WTC11 (cell line): Measurements from ENCODE around the gene PDE6D. TPM values are rescaled to one million over a fixed set of nuclear protein-coding genes. Genes with fewer than 3 reads are reported as not detected.

ENCODE experiments used
- ATF1 ChIP-seq: sonication (generic); formaldehyde crosslinking; IDR thresholded peaks from 2 replicates; pipeline ENCODE4 v1.8.1; 2023; ENCODE audit warnings: mild to moderate bottlenecking, moderate library complexity, missing genetic modification reagents
- CBFB ChIP-seq: sonication (generic); formaldehyde crosslinking; IDR thresholded peaks from 2 replicates; pipeline ENCODE4 v1.8.1; 2022; ENCODE audit warnings: mild to moderate bottlenecking, low read depth, missing genetic modification reagents
- E2F5 ChIP-seq: sonication (generic); formaldehyde crosslinking; IDR thresholded peaks from 2 replicates; pipeline ENCODE4 v1.8.1; 2022; ENCODE audit warnings: mild to moderate bottlenecking, moderate library complexity, missing genetic modification reagents
- EMX1 ChIP-seq: fragments of 250-450 bp; sonication (Bioruptor Pico); IDR thresholded peaks from 2 replicates; pipeline ENCODE4 v1.8.0; 2021; ENCODE audit warnings: mild to moderate bottlenecking
- FOXP1 ChIP-seq: sonication (generic); formaldehyde crosslinking; IDR thresholded peaks from 2 replicates; pipeline ENCODE4 v1.8.0; 2022; ENCODE audit warnings: missing genetic modification reagents, mild to moderate bottlenecking, moderate library complexity, borderline replicate concordance
- GRHL2 ChIP-seq: fragments of 250-450 bp; sonication (Bioruptor Pico); IDR thresholded peaks from 2 replicates; pipeline ENCODE4 v1.8.0; 2022; ENCODE audit warnings: mild to moderate bottlenecking, moderate library complexity; ENCODE audit not compliant: insufficient replicate concordance, severe bottlenecking
- HMGA2 ChIP-seq: fragments of 250-450 bp; sonication (Bioruptor Pico); IDR thresholded peaks from 2 replicates; pipeline ENCODE4 v1.4.0; 2021; ENCODE audit warnings: mild to moderate bottlenecking, moderate library complexity
- JAZF1 ChIP-seq: fragments of 250-450 bp; sonication (Bioruptor Pico); IDR thresholded peaks from 2 replicates; pipeline ENCODE4 v1.9.0; 2021; ENCODE audit warnings: moderate library complexity, mild to moderate bottlenecking, inconsistent platforms
- JUN ChIP-seq: sonication (generic); formaldehyde crosslinking; IDR thresholded peaks from 2 replicates; pipeline ENCODE4 v1.8.0; 2023; ENCODE audit warnings: mild to moderate bottlenecking, missing genetic modification reagents
- NFATC4 ChIP-seq: fragments of 250-450 bp; sonication (Bioruptor Pico); IDR thresholded peaks from 2 replicates; pipeline ENCODE4 v1.9.0; 2021; ENCODE audit warnings: mild to moderate bottlenecking
- NR3C1 ChIP-seq: sonication (generic); formaldehyde crosslinking; conservative IDR thresholded peaks from 2 replicates; pipeline ENCODE4 v1.8.1; 2023; ENCODE audit warnings: low read depth, mild to moderate bottlenecking, missing genetic modification reagents
- PRDM15 ChIP-seq: sonication (generic); formaldehyde crosslinking; IDR thresholded peaks from 2 replicates; pipeline ENCODE4 v1.8.0; 2022; ENCODE audit warnings: missing genetic modification reagents
- PRRX2 ChIP-seq: fragments of 250-450 bp; sonication (Bioruptor Pico); IDR thresholded peaks from 2 replicates; pipeline ENCODE4 v1.8.0; 2021; ENCODE audit warnings: mild to moderate bottlenecking
- SOX15 ChIP-seq: fragments of 250-450 bp; sonication (Bioruptor Pico); IDR thresholded peaks from 2 replicates; pipeline ENCODE4 v1.9.0; 2021; ENCODE audit warnings: mild to moderate bottlenecking
- TEAD4 ChIP-seq: sonication (generic); formaldehyde crosslinking; IDR thresholded peaks from 2 replicates; pipeline ENCODE4 v1.8.0; 2022; ENCODE audit warnings: mild to moderate bottlenecking, missing genetic modification reagents
- ZBTB43 ChIP-seq: sonication (generic); formaldehyde crosslinking; IDR thresholded peaks from 2 replicates; pipeline ENCODE4 v1.8.1; 2023; ENCODE audit warnings: mild to moderate bottlenecking, missing genetic modification reagents
- ZNF138 ChIP-seq: sonication (generic); formaldehyde crosslinking; conservative IDR thresholded peaks from 2 replicates; pipeline ENCODE4 v1.8.1; 2022; ENCODE audit warnings: mild to moderate bottlenecking, moderate library complexity, missing genetic modification reagents
- ZNF232 ChIP-seq: sonication (generic); formaldehyde crosslinking; IDR thresholded peaks from 2 replicates; pipeline ENCODE4 v1.8.0; 2022; ENCODE audit warnings: mild to moderate bottlenecking, missing genetic modification reagents
- ZNF281 ChIP-seq: sonication (generic); formaldehyde crosslinking; IDR thresholded peaks from 2 replicates; pipeline ENCODE4 v1.8.0; 2023; ENCODE audit warnings: mild to moderate bottlenecking, missing genetic modification reagents
- ZNF396 ChIP-seq: fragments of 250-450 bp; sonication (Bioruptor Pico); IDR thresholded peaks from 2 replicates; pipeline ENCODE4 v1.8.0; 2021; ENCODE audit warnings: mild to moderate bottlenecking, moderate library complexity, borderline replicate concordance
- ZNF532 ChIP-seq: fragments of 250-450 bp; sonication (Bioruptor Pico); IDR thresholded peaks from 2 replicates; pipeline ENCODE4 v1.9.0; 2021; ENCODE audit warnings: mild to moderate bottlenecking, borderline replicate concordance
- ZNF671 ChIP-seq: fragments of 250-450 bp; sonication (Bioruptor Pico); IDR thresholded peaks from 2 replicates; pipeline ENCODE4 v1.8.0; 2021; ENCODE audit warnings: mild to moderate bottlenecking
- total RNA-seq: library from RNA; stranded (reverse); gene quantifications from 3 replicates; pipeline ENCODE4 v1.2.3, GENCODE V29; 2021
- TF ChIP-seq, protein P1 (sequence below): sonication (generic); formaldehyde crosslinking; IDR thresholded peaks from 2 replicates; pipeline ENCODE4 v1.8.1; 2023; ENCODE audit warnings: mild to moderate bottlenecking, moderate library complexity, missing genetic modification reagents

PDE6D gene
- total RNA-seq, 1 experiment from 2014 or later: 30.2 TPM

DNA sequence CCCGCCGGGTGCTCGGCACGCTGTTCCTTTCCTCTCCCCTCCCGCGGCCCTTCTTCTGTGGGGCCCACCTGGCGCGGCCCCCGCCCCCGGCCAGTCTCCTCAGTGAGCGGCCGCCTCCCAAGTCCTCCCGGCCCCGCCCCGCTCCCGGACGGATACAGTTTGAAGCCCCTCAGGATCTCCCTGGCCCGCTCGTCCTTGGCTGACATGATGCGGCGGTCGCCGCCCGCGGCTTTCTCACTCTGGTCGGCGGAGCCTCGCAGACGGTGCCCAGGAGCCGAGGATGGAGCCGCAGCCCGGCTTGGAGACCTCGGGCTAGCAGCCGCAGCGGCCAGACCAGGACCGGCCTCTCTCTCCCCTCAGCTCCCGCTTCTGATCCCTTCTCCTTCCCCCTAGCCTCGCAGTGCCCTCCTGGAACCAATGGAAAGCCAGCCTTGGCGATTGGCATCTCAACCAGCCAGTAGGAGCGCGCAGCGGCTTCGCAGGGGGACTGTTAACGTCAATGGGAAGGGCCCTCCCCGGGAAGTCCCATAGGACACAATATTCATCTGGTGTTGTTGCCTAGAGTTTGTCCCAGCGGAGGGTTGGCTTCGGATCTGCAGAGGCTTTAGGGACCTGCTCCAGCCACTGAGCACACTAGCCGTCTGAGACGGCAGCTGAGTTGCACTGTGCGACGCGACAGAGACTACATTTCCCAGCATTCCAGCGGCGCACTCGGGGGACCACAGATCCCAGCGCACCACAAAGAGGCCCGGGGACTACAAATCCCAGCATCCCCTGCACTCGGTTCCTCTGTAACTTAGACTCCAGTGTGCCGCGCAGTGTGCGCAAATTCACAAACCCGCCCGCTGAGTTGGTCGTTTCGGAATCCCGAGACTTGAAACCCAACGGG lies at the start of gene PDE6D (continued):
- TF ChIP-seq ZNF281 (CRISPR knock-in tag) (0 out of 2 replicates have a peak, but pooled peaks have one; percentile 22), ZBTB43 (0 out of 2 replicates have a peak, but pooled peaks have one; percentile 20), NFATC4 (CRISPR knock-in tag) (no peak), NR3C1 (no peak), GRHL2 (CRISPR knock-in tag) (no peak), JUN (CRISPR knock-in tag) (no peak), FOXP1 (CRISPR knock-in tag) (peak; percentile 45), ZNF532 (CRISPR knock-in tag) (no peak), ZNF396 (CRISPR knock-in tag) (no peak), ATF1 (CRISPR knock-in tag) (no peak), JAZF1 (CRISPR knock-in tag) (no peak), ZNF671 (CRISPR knock-in tag) (no peak), PRRX2 (CRISPR knock-in tag) (no peak), SOX15 (CRISPR knock-in tag) (no peak), PRDM15 (CRISPR knock-in tag) (no peak), EMX1 (CRISPR knock-in tag) (no peak), ZNF232 (CRISPR knock-in tag) (0 out of 2 replicates have a peak, but pooled peaks have one; percentile 33), ZNF138 (CRISPR knock-in tag) (no peak), CBFB (CRISPR knock-in tag) (no peak), HMGA2 (CRISPR knock-in tag) (no peak), E2F5 (CRISPR knock-in tag) (no peak), TEAD4 (no peak)
- TF ChIP-seq, protein P1, sequence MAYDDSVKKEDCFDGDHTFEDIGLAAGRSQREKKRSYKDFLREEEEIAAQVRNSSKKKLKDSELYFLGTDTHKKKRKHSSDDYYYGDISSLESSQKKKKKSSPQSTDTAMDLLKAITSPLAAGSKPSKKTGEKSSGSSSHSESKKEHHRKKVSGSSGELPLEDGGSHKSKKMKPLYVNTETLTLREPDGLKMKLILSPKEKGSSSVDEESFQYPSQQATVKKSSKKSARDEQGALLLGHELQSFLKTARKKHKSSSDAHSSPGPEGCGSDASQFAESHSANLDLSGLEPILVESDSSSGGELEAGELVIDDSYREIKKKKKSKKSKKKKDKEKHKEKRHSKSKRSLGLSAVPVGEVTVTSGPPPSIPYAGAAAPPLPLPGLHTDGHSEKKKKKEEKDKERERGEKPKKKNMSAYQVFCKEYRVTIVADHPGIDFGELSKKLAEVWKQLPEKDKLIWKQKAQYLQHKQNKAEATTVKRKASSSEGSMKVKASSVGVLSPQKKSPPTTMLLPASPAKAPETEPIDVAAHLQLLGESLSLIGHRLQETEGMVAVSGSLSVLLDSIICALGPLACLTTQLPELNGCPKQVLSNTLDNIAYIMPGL (CRISPR knock-in tag): peak; percentile 70; the same call in 1 of the 2 replicates
